HG02798 (cell line): ENCODE data around the gene DNPH1.

Experiments
- ATAC-seq: cut with Tn5 transposase; IDR thresholded peaks from one replicate; pipeline ENCODE4 v1.9.1; 2021; ENCODE audit warnings: mild to moderate bottlenecking; ENCODE audit not compliant: unreplicated experiment, poor library complexity

DNPH1 gene, protein sequence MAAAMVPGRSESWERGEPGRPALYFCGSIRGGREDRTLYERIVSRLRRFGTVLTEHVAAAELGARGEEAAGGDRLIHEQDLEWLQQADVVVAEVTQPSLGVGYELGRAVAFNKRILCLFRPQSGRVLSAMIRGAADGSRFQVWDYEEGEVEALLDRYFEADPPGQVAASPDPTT

DNA sequence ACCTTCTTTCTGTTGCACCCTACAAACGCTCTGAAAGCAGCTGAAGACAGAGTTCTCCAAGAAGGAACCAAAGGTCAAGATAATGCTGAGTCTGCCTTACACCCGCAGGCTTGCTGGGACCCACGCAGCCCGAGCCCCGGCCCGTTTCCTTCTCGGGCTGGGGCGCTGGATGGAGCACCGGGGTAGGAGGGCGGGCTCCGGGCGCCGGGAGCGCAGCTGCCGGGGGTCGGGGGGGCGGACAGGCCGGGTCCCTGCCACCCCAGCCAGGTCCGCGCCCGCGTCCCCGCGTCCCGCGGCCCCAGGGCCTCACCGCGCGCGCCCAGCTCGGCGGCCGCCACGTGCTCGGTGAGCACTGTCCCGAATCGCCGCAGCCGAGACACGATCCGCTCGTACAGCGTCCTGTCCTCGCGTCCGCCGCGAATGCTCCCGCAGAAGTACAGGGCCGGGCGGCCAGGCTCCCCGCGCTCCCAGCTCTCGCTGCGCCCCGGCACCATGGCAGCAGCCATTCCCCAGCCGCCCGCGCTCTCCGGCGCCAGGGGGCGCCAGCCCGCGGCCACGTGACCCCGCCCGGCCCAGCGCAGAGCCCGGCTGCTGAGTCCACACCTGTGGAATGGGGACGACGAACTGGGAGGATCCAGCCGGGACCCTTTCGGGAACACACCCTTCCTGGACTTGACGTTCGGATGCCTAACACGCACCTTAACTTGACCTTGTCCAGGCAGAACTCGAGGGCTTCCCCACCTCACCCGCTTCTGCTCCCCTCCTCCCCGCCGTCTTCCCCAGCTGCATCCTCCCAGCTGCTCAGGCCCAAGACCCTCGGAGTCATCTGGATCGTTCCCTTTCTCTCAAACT lies at the start of gene DNPH1:
DNPH1 (minus strand) TSS at position 531 of the 852 bp plus-strand sequence; CDS start at position 506, 25 bp downstream.
- peak; percentile 84 for ATAC-seq

DNA sequence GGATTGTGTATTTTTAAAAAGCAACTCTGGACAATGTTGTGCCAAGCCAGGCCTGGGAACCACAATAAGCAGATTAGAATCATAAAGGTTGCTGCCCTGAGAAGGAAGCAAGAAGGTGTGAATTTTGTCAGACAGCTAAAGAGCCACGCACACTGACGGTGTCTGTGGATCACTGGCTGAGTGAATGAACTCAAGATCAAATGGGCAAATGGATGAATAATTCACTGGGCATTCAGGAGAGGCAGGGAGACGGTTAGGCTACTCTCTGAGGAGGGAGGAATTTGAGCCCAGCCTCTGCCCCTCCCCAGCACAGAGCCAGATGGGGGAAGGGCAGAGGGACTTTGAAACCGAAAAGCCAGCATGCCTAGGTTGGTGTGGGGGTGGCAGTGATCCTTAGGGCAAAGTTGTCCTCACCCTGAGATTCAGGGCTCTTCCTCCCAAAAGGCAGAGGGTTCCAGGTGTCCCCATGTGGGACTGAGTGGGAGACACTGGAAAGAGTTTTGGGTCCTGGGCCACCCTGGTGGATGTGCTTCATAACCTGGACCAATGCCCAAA lies 49.3 kb upstream of the DNPH1 start:
- no peak for ATAC-seq

DNA sequence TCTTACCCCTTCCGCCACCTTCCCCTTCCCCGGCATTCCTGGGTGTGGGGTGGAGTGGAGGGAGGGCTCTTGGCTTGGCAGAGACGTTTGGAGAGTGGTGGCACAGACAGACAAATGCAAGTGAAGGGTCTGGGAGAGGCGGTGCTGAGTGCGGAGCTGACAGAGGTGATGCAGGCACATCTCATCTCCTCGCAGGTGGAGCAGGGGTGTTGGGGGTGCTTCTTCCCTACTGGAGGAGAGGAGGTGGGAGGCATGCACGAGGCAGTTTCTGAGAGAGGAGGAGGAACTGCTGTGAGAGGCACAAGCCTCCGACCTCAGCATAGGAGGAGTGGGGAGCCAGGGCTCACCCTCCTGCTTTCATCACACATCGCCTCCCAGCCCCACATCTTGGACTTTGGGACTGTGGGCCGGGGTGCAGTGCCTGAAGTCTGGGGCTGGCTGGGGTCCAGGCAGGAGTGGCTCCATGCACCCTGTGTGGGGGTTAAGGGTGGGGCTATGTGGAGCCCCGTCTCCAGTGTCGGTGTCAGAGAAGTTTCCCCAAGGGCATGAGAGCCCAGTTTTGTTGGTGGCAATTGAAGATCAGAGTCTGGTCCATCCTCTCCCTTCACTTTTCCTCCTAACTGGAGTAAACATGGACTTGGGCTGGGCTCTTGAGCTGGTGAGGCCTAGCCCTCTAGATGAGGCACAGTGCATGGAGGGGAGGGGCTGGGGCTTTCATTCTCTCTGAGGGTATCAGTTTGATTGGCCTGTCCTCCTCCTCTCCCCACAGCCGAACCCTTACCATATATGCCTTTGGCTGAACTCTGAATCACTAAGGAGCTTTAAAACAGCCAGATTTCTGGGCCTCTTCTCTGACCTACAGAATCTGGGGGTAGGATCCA lies 48.6 kb upstream of the DNPH1 start:
- no peak for ATAC-seq

DNA sequence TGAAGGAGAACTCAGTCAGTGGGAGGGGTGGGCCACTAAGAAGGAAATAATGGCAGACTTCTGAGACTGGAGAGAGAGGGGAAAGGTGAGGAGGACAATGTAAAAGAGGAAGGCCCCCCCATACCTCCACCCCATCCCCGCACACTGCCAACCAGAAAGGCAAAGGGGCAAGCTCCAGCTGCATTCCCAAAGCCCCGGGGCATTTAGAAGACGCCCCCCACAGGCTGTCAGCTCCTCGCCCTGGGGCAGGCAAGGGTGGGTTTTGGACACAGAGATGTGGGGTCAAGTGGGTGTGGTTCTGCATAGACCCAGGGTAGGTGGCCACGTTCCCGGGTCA lies 48.0 kb upstream of the DNPH1 start:
- no peak for ATAC-seq

DNA sequence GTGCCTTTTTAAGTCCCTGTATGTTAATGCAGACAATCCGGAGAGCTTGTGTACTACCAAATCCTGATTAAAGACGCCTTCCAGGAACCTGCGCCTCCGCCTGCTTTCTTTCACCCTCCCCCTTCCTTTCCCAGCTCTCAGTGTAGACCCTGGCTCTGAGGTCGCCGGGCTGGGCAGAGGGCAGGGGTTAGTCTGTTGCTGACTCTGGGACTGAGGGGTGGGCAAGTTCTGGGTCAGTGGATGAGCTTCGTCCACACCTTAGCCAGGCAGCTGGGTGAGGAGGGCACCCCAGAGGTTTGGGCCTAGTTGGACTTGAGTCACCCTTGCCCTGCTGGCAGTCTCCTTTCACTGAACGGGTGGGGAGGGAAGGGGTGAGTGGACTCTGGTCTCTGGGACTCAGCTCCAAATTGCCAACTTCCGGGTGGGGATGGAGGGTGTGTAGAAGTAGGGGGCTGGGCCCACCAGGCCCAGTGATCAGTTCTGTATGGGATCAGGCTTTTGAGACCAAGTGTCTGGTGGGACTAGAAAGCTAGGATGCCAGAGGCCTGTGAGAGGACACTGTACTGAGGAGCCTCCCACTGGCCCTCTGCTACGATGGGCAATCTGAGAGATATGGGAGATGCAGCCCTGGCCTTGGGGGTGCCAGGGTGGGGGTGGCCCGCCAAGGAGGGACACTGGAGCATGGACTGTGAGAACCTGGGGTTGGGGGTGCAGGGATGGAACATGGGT lies 47.5 kb upstream of the DNPH1 start:
- ATAC-seq = no peak

DNA sequence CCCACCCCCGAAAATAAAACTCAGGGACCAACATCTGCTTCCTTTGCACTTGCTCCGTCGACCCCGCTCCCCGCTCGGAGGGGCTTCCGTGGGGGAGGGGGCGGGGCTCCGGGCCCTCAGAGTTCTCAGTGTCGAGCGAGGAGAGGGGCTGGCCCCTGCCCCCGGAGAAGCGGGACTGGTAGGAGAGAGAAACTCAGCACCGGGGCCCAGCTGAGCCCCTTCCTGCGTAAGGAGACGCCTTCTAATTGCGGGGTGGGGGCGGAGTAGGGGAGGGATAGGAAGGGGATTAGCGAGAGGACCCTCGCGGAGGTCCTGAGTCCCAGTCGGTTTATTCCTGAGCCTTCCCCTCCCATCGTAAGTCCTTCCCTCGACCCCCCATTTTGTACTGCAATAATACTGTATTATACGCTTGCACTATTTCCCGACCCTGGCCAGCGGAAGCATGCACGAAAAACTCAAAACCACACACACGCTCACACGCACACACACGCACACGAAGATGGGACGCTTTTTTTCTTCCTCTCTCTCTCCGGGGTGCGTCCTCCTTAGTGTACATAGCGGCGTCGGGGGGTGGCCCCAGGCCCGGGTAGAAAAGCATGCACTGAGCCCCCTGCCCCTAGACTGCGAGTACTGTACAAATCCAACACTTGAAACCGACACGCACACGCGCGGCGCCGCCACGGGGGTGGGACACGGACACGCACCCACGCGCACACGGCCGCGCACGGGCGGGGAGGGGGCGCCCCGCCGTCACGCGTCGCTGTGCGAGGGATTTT lies 46.7 kb upstream of the DNPH1 start:
- no peak for ATAC-seq

DNA sequence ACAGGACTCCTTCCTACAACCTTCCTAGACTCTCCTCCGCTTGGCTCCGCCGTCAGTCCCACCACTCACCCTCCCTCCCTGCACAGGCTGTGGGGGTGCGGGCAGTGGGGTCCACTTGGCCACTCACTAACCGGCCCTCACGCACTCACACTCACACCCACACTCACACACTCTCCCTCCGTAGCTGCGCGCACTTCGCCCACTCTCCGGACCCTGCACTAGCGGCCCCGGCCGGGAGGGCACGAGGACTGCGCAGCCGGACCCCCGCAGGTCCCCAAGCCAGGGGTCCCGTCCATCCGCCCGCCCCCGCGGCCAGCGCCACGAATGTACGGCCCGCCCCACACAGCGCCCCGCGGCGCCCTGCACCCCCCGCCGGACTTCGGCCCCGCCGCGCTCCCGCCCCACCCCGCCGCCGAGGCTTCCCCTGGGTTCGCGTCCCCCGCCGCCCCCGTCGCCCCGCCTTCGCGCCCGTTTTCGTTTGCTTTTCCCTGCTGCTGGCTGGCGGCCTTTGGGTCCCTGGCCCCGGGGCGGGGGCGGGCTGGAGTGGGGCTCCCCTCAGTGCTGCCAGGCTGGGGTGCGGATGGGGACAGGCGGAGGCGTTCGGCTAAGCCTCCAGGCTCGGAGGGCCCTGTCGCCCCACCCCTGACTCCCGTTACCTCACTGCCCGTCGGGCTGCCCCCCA lies 45.8 kb upstream of the DNPH1 start:
- ATAC-seq = no peak

DNA sequence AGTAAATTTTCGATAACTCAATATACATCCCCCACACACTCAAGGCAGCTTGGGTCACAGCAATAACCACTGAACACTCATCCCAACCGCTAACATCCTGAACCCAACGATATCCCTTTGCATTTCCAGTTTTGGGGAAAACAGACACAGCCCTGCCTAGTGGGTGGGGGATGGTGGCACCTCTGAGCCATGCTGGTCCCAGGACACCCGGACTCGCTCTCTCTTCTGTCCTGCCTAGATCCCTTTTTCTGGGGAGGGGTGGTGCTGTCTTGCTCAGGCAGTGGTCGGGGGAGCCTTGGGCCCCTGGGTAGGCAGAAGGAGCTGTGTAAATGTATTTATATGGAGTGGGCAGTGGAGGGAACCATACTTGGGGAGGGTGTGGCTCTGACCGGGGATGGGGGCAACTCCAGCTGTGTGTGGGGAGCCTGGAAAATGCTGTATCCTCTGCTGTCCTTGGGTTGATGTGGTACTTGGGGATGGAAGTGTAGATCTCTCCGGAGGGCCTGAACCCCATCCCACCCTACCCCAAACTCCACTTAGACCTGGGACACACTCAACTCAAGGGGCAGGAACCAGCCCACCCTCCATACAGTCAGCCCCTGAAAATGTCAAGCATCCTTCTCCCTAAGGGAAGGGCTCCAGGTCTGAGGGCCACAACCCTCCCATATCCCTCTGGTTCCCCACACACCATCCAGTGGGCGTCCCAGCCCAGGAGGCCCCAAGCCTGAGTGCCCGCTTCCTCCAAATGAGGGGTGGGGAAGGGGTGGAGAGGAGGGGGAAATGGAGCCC lies 45.0 kb upstream of the DNPH1 start:
- ATAC-seq = no peak

DNA sequence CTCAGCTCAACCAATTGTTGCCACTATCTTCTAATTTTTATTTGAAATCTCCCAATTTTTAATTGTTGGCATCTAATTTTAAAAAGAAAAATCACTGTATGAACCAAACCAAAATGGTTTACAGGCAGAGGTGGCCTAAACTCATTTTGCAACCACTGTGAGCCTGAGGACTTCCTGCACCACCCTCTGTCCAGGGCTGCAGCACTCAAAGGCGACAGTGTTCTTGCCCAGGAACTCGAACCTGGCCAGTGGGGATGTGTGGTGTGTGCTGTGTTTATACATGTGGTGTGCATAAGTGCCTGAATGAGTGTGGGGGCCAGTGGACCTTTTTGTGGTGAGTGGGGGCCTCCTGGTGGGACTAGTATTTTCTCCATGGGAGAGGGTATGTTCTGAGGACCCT lies 44.4 kb upstream of the DNPH1 start:
- ATAC-seq = no peak

DNA sequence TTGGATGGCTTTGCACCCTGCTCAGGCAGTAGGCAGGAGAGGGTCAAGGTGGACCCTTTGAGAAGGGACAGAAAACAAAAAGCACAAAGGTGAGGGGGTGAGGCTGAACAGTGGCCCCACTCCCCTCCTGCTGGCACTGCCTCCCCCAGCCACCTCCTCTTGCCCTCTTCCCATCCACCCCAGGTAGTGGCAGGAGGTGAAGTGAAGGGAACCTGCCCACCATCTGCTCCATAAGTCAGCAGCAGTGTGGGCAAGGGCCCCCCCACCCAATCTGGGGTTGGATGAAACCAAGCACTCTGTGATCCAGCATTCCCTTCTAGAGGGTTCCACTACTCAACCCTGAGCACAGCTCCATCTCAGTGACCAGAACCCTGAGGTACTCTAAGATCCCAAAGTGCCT lies 42.7 kb upstream of the DNPH1 start:
- no peak for ATAC-seq

DNA sequence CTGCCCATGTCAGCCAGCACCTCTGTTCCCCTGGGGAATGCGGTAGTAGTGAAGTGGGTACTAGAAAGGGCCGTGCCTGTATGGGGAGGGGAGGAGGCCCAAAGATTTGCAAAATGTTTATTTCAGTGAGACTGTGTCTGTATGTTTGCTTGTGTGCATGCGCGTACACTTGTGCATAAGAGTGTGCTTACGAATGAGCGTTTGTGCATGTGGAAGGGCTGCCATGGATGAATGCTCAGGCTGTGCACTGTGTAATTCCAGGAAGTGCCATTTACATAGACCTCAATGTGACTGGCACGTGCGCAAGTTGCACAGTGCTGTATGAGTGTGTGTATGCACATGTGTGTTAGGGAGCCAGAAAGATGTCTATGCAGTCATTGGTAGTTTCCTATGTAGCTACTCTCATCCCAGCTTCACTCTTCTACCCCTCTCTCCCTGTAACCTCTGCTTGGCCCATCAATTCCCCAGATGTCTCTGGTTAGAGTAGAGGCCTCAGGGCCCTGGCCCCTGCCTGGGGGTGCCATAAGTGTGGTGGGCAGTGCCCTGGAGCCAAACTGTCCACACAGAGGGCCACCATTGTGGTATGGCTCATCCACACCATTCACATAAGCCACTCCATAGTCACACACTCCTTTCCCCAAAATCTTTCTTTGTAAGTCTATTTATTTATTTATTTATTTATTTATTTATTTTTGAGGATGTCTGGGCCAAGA lies 42.0 kb upstream of the DNPH1 start:
- no peak for ATAC-seq

DNA sequence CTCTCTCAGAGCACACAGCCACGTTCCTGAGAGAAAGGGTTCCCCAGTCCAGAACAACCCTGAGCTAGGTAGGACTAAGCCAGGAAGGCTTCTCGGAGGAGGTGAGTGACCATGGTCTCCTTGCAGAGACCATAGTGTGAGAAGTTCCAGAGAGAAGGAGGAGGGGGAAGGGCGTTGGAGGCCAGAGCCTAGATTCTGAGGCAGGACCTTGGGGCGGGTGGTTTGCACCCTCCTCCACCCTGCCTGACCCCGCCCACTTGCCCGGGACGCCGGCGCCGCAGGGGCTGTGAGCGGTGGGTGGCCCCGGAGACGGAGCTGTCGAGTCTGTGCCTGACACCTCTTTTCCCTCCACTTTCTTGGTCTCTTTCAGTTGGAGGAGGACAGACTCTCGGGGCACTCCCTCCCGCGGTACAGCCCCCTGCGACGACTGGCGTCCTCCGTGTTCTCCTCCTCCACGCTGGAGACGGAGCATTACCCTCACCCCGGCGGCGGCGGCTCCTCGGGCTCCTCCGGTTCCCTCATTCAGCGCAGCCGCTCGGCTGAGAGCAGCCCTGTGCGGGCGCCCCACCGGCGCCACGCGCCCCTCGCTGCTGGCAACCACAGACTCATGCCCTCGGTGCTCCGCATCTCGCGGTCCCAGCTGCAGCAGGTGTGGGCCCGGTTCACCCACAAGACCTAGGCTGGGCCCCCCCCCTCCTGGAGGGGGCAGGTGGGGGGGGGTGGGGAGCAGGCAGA lies 40.2 kb upstream of the DNPH1 start:
- peak; percentile 33 for ATAC-seq

DNA sequence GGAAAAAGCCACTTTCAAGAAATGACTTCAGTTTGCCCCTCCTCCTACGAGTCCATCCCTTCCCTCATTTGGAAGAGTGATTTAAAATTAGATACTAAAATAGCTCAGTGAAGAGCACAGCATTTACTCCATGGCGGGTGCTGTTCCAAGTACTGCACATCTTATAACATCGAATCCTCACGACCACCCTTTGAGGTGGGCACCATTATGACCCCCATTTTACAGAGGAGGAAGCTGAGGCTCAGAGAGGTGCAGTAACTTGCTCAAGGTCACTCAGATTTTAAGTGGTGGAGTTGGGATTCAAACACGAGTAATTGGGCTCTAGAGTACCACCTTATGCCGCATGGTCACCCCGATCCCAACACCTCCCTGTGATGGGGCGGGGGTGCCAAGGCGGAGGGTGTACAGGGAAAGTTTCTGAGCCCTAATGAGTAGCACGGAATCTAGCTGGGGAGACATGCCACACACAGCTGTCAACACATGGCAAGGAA lies 39.5 kb upstream of the DNPH1 start:
- no peak for ATAC-seq

DNA sequence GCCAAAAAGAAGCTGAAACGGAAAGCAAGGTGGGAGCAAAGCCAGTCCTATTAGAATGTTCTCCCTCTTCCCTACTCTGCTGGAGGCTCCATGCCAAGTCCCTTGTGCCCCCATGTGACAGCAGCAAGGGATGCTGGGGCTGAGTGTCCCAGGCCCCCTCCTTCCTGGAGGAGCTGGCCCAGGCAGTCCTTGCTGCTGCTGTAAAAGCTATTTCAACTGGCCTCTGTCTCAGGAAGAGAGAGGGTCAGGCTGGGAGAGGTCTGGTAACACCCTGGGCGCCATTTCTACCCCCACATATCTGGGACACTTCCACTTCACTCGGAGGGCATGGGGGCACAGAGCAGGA lies 39.0 kb upstream of the DNPH1 start:
- no peak for ATAC-seq

DNA sequence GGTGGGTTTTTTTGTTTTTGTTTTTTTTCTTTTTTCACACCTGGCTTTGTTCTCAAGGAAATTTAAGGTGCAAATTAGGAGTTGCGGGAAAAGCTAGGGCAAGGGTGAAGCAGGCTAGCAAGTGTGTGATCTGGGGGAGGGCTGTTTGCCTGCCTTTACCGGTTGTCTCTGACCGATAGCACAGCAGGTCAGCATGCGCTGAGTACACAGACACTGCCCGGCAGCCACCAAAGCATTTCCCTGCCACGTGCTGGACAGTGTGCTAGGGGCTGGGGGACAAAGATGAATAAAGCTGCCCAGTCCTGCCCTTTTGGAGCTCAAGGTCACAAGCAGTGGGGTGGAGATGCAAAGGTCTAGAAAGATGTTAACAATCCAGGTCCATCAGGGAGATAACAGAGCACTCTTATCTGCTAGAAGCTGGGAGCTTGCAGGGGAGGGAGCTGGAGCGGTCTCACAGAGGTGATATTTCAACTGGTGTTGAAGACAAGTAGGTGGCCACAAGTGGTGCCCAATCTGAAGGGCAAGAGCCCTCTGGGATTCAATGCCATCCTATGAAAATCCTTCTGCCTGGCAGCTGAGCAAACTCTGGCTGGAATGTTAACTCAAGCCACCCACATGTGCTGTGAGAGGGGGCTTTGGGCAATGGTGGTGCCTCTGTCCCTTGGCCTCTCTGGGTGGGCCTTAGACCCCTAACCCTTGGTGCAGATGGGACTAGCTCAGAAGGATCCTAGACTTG lies 38.5 kb upstream of the DNPH1 start:
- no peak for ATAC-seq

DNA sequence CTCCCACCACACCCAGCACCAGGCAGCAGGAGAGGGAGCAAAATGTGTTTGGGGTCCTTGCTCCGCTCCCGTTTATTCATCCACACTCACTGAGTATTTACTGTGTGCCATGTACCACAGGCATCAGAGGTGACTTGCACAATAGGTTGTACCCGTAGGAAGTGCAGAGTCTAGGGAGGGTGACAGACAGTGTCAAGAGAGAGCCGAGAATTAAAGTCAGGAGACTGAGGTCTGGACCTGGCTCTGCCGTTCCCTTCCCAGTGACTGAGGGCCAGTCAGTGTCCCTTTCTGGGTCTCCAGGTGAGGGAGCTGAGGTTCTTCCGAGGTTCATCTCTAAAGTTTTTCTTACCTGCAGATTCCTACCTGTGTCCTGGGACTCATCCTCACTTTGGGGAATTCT lies 36.3 kb upstream of the DNPH1 start:
- no peak for ATAC-seq
